Kidney capillary endothelial cell (primary cell): ENCODE results near the gene MRPS2.
"Not testable (repeated sequence)": the region's sequence is repeated elsewhere in the genome, so short reads cannot be mapped to it uniquely, and the experiment has no call there.

ENCODE experiments used
- DNase-seq: peaks from one replicate; pipeline ENCODE4 v3.0.0-alpha.2; 2018; ENCODE audit warnings: low spot score

The MRPS2 gene

DNA sequence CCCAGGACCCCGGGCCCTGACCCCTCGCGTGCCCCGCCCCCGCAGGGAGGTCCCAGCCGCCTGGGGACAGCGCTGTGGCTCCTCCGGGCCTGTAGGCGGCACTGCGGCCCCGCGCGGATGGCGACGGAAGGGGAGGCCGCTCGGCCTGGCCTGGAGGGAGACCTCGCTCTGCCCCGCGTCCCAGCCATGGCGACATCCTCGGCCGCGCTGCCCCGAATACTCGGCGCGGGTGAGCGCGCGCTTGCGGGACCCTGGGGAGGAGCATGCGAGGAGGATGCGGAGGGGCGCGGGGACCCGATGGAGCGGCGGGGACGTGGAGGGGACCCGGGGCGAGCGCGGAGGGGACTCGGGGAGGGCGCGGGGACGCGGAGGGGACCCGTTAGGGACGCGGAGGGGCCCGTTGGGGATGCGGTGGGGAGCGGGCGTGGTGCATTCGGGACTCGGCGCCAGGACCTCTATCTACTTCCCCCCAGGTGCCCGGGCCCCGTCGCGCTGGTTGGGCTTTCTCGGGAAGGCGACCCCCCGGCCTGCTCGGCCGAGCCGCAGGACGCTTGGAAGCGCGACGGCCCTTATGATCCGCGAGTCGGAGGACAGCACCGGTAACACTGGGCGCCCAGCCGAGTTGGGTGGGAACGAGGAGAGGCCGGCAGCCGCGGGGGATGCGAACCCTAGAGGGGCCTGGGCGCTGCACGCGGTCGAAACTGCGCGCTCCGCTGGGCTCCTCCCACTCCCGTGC lies at the start of gene MRPS2:
Gene MRPS2, plus strand, starts transcription at position 158 of the 736 bp plus-strand sequence. Its CDS starts 29 bp downstream, at position 187.
- DNase-seq: peak; percentile 83

DNA sequence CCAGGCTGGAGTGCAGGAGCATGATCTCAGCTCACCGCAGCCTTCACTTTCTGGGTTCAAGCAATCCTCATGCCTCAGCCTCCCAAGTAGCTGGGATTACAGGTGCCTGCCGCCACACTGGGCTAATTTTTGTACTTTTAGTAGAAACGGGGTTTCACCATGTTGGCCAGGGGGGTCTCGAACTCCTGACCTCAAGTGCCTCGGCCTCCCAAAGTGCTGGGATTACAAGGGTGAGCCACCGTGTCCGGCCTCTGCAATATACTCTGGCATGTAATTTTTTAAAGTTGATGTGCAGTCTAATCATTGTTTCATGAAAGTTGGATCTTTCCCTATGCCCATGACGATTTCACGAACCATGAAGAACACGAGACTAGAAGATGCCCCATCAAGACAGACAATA lies 49.5 kb upstream of the MRPS2 start:
- DNase-seq: no peak

DNA sequence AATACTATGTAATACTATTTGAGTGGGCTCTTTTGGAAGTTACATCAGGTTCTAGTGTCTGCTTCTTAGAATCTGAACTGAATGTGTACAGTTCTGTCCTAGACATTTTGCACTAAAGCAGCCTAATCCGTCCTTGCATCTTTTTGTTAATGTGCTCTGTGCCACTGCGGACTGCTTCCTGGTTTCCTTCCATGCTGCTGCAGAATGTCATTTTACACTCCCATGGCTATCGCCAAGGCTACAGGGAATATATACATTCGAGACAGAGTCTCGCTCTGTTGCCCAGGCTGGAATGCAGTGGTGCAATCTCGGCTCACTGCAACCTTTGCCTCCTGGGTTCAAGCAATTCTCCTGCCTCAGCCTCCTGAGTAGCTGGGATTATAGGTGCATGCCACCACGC lies 48.6 kb upstream of the MRPS2 start:
- DNase-seq: not testable (repeated sequence)

DNA sequence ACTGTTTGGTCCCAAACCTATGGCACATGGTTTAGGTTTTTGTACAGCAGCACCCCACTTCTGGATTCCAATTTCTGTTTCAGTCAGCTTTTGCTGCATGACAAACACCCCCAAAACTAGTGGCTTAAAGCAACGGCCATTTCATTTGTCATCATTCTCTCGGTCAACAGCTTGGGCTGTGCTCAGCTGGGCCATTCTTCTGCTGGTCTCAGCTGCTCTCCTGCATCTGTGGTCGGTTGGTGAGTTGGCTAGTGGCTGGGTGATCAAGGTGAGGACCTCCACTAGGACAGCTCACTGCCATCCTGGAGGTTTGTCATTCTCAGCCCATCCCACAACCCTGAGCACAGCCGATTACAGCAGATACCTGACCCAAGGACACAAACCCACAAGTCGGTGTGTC lies 45.7 kb upstream of the MRPS2 start:
- DNase-seq: no peak

DNA sequence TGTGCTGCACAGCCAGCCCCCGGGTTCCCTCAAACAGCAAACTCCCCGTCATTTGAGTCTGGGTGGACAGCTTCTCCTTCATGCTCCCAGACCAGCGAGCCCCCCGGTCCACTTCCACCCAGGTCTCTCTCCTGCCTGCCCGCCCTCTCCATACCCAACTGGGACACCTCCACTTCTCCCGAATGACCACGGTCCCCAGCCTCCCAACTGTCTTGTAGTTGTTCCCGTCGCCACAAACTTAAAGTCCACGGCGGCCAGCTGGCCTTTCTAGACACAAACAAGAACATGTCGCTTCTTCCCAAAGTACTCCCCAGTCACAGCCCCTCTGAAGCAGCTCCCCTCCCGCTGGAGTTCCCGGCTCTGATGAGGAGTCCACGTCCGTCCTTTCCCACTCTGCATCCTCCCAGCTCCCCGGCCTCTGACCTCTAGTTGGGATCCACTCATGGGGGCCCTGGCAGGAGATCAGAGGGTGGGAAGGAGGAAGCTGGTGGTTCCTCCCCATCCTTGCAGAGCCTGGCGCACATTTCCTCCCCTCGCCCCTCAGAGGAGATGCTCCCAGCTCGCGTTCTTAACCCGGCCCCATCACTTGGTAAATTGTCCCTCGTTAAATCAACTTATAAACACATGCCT lies 45.0 kb upstream of the MRPS2 start:
- DNase-seq: no peak

DNA sequence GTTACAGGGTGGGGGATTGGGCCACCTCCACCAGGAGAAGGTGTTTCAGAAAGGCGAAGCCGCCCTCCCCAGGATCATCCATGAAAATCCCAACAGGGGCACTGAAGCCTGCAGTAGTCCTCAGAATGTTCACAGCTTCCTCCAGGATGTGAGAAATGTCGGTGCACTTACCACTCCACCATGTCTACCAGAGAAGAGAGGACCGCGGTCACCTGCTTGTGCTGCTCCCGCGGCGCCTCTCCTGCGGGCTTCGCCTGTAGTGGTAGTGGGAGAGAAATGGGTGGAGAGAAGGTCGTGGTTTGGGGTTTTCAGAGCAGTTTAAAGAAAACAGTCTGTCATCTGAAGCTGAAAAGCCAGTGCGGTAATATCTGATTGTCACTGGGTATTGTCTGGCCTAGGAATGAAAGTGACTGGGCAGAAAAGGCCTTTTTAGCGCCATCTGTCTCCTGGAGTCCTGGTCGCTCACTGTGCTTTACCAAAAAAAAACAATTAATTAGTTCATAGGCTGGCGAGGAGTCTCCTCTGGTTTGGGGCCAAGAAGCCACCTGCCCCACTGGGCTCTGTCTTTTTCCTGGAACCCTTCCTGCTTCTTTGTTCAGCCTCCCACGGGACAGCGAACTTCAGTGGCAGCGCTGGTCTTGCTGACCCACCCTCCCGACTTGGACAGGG lies 43.9 kb upstream of the MRPS2 start:
- no peak for DNase-seq

DNA sequence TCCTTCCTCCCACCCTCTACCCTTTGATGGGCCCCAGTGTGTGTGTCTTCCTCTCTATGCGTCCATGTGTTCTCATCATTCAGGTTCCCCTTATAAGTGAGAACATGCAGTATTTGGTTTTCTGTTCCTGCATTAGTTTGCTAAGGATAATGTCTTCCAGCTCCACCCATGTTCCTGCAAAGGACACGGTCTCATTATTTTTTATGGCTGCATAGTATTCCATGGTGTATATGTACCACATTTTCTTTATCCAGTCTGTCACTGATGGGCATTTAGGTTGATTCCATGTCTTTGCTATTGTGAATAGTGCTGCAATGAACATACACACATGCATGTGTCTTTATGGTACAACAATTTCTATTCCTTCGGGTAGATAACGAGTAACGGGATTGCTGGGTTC lies 42.0 kb upstream of the MRPS2 start:
- DNase-seq: not testable (repeated sequence)

DNA sequence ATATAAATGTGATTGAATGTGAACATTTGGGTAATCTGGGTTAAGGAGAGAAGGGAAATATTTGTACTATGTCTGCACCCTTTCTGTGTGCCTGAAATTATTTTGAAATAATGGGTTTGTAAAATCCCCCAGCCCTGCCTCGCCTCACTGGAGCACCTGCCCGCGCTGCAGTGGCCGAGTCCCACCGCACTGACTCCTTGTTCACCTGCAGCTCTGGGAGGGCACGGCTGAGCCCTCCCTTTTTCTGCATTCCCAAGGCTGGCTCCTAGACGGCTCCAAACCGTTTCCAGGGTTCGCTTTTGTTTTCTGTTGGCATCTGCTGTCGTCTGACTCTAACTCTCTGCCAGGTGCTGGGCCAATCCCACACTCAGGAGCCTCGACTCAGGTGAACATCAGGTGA lies 38.5 kb upstream of the MRPS2 start:
- no peak for DNase-seq

DNA sequence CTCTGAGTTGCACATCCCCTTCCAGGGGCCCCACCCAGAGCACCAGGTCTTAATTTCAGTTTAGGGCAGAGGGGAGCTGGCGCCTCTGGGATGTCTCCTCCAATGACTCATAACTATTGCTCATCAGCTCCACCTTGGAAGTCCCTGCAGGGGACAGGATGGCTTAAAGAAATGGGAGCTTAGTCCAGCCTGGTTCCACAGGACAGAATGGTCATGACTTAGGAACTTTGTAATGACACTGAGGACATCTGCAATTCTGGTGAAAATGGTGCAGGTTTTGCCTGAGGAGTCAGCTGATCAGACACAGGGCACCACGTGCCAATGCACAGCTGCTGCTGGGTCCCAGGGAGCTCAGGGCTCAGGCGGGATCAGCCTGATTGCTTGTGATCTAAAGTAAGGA lies 37.3 kb upstream of the MRPS2 start:
- no peak for DNase-seq

DNA sequence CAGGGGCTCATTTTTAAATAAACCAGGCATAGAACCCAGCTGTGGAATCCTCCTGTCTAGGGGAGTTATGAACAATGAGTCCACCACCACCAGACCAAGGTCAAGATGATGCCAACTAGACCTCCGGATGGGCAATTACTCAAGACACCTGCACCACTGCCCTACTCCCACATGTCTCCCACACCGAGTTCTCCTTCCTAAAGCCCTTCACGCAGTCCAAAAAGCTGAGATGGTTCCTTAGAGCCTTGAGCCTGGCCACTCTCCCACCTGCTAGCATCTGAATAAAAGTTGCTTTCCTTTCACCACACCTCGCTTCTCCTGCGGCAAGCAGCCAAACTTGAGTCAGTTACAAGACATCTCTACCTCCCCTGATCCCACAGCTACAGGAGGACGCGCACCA lies 36.3 kb upstream of the MRPS2 start:
- no peak for DNase-seq

DNA sequence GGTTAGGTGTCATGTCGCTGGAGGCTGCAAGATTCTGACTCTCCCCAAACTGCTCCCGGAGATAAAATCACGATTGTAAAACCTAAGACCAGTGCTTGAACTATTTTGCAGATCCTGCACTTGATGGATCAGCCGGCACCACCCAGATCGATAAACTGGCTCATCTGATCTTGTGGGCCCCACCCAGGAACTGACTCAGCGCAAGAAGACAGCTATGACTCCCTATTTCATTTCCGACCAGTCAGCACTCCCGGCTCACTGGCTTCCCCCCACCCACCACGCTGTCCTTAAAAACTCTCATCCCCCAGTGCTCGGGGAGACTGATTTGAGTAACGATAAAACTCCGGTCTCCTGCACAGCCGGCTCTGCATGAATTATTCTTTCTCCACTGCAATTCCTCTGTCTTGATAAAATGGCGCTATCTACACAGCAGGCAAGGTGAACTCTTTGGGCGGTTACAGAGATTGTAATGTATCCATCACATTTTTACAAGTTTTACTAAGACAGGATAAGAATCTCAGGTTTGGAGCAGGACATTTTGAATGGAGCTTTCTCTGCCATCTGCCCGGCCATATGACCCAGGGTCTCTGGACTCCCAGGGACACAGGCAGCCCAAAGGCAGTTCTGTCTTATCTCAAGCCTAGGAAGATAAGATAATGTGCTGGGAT lies 31.5 kb upstream of the MRPS2 start:
- no peak for DNase-seq

DNA sequence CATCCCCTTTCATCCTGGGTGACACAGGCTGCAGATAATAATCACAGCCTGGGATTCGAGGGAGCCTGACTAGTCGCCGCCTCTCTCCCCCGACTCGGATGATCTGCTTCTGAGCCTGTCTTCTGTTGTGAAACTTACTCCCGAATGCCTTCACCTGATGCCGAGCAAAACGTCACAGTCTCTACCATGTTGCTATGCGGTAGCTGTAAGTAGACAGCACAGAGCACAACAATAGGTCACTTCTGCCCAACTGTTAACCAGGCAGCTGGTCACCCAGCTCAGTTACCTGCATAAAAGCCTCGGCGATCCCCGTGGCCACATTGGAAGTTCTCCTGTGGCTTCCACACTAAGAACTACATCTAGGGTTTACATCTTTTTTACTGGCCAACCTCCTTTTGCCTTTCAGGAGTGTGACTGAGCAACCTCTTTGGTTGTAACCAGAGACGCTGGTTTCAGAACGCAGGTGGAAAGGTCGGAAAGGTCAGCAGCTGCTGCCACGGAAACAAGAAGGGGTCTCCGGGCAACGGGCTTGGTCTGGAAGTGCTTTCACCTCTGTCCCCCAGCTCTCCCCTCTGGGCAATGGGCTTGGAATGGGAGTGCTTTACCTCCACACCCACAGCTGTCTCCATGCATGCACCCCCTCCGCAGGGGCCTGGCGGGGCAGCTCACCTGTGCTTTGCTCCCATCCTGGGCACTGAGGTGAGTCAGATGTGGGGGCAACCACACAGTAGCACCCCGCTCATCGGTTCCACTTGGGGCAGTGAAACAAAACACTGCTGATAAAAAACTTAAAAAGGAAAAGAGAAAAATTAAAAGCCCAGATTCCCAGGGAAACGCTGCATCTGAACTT lies 28.5 kb upstream of the MRPS2 start:
- no peak for DNase-seq

DNA sequence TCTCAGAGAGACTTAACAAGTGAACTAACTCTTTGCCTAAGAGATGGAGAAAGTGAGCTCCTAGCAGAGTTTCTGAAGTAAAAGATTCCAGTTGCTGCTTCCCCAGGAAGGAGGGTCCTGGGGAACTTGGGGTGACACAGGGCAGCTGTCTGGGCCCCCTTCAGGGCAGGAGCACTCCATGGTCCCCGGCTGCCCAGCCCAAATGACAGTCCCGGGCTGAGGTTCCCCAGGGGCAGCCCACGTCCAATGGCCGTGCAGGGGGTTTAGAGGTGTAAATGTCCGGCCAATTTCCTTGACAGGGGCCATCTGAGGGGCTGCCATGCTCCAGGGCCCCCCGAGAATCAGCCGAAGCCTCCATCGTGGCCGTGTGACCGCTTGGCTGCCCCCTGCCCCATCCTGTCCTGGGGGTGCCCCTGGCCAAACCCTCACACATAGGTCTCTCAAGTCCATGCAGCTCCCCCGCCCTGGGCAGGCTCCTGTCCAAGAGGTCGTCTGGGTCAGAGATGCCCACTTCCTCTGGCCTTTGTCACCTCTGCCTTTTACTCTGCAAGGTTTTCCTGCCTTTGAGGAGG lies 26.4 kb upstream of the MRPS2 start:
- no peak for DNase-seq

DNA sequence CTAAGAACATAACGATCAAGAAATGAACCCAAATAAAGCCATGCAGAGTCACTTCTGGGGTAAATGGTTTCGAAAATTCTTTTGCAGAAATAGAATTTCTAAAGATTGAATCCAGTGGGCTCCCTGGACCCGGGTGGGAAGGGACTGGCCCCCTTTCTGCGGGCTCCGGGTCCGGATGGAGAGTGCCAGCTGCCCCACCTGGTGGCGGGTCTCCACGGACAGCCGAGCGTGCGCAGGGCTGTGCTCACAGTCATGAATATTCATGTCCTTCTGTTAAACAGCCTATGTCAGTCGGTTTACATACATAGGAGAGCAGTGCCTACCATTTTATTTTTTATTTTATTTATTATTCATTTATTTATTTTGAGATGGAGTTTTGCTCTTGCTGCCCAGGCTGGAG lies 25.6 kb upstream of the MRPS2 start:
- DNase-seq: no peak

DNA sequence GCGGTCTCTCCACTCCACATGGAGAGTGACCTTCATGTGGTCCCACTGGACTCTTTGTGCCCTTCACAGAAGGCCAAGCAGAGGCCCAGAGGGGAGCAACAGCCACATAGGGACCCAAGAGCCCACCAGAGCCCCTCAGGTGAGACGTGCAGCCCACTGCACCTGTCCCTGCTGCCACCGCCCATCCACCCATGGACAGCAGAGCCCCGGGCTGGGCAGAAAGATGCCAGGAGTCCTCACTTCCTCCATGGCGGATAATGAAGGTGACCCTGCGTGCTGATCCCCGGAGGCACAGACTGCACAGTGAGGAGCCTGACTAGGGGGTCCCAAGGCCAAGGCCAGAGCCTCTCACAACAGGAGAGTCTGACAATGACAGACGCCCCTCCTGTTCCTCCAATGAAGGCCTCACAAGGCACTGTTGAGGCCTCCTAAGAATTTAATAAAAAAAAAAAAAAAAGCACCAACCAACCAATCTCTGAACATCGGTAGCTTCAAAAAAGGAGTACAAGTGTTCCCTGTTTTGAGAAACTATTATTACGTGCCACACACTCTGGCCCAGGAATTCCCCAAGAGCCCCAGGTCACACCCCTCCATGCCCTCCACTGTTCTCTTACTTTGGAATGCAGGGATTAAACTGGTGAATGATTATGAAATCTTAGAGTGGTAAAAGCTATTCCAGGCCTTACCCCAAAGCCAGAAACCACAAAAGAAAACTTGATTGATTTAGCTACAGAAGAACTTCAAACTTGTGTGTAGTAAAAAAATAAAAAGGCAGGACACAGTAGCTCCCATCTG lies 23.7 kb upstream of the MRPS2 start:
- DNase-seq: no peak

DNA sequence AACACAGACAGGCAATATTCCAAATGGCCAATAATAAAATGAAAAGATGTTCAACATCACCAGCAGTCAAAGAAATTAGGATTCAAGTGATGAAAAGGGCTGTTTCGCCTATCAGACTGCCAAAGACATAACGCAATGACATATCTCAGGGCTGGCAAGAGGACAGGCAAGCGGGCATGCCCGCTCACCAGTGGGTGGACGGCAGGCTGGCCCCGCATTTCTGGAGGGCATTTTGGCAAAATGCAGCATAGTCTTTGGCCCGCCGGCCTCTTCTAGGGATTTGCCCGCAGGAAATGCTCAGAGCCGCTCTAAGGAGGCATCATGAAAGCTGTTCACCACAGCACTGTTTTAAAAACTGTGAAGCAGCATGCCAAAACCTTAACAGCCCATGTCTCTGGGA lies 22.3 kb upstream of the MRPS2 start:
- DNase-seq: no peak

DNA sequence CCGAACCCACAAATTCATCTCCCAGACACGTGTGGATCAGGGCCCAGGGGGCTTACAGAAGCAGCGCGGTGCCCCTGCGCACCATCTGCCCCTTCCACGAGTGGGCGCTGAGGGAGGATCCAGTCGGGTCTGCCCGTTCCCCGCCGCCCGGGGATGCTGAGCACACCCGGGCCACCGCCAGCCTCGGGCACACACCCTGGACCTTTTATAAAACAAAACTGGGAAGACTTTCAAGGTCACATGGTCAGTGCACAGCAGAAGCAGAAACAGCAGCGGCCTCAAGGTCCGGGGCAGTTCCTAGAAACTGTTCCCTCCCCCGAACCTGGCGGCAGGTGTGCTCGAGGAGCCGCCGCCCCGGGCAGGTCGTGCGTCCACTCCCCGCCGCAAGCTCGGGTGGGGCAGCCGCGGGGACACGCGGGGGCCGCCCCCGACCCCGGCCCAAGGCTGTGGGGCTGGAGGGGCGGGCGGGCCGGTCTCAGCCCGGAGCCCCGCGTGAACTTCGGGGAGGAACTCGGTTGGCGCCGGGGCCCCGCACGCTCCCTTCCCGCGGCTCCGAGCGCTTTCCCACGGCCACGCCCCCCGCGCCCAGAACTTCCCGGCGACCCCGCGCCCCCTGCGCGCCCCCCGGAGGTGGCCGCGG lies 21.5 kb upstream of the MRPS2 start:
- DNase-seq: no peak

DNA sequence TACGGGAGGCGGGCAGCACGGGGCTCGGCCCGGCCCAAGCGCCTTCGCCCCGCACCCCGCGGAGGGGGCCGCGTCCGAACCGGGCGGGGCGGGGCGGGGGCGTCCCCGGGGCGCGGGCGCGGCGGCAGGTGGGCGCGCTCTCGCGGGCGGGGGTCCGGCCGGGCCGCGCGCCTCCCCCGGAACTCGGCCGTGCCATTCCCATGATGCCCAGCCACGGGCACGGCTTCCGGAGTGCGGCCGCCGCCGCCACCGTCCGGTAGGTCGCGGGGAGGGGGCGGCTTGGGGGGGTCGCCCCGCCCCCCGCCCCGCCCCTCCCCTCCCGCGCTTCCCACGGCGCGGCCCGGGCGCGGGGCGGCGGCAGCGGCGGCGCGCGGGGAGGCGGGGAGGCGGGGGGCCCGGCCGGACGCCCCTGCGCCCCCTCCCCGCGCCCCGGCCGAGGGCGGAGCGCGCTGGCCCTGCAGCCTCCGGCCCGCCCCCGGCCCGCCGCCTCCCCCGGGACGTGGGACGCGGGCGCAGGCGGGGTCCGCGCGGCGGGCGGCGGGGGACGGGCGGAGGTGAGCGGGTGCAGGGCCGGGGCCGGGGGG lies 20.9 kb upstream of the MRPS2 start, which contains the start of gene PPP1R26:
Gene PPP1R26, plus strand, starts transcription at position 314 of the 584 bp plus-strand sequence. CDS start 4,729 bp downstream, outside the sequence.
- DNase-seq: no peak

DNA sequence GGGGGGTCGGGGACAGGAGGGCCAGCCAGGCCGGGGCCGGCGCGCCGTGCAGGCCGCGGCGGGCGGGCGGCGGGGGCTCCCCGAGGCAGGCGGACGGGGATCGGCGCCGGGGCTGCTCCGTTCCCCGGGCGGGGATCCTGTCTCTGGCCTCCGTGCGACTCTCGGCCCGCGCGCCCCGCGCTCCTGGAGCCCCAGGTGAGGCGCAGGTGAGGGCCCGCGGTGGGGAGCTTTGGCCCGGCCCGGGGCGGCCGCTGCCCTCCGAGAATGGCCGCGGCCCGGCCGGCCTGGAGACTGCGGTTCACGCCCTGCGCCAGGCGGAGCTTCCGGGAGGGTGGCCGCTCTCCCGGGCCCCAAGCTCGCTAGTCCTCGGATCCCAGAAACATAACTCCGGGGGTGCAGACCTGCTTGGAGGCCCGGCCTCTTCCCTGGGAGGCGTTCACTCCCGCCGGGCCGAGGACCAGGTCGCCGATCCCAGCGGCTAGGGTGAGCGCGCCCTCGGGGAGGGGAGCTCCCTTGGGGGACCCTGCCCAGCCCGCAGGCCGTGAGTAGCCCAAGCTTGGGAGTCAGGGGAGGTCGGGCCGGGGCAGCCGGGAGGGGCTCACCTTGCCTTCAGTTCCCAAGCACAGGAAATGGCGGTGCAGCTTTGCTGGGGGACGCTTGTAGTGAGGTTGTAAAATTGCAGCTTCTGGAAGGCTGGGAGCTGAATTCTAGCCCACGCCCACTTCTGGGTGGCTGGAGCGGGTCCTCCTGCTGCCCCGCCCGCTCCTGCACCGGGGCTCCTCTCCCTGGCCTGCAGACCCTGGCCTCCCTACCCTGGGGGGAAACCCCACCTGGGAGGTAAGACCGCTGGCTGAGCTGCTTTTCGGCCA lies 20.2 kb upstream of the MRPS2 start:
- no peak for DNase-seq
